GM23338 (cell line): ENCODE results near the gene SHISA6. TPM values are rescaled to one million over a fixed set of nuclear protein-coding genes. Genes with fewer than 3 reads are reported as not detected.

Experiments used
- ATAC-seq: fragments of 200-7000 bp; cut with Tn5 transposase; 3 replicates; pipeline ENCODE4 v1.9.1; 2020
- DNase-seq: peaks from one replicate; pipeline ENCODE4 v3.0.0-alpha.2; 2015; ENCODE audit warnings: low spot score
- H2AFZ ChIP-seq: fragments of 200-600 bp; sonication (generic); 2 replicates; pipeline ENCODE4 v1.8.0; 2016; ENCODE audit warnings: antibody characterized with exemption, mild to moderate bottlenecking, moderate library complexity
- H3F3A ChIP-seq: fragments of 200-600 bp; sonication (generic); replicated peaks from 2 replicates; pipeline ENCODE4 v1.8.0; 2017; ENCODE audit warnings: antibody characterized with exemption, mixed run types, low read depth
- H3K27ac ChIP-seq: fragments of 200-600 bp; sonication (generic); 2 replicates; pipeline ENCODE4 v1.6.1; 2016; ENCODE audit warnings: low read depth
- H3K27me3 ChIP-seq: fragments of 200-600 bp; sonication (generic); 2 replicates; pipeline ENCODE4 v1.8.0; 2016; ENCODE audit warnings: mild to moderate bottlenecking, mixed run types, moderate library complexity; ENCODE audit not compliant: insufficient read depth
- H3K36me3 ChIP-seq: fragments of 200-600 bp; sonication (generic); 2 replicates; pipeline ENCODE4 v1.8.0; 2016; ENCODE audit warnings: mild to moderate bottlenecking; ENCODE audit not compliant: insufficient read depth
- H3K4me1 ChIP-seq: fragments of 200-600 bp; sonication (generic); 2 replicates; pipeline ENCODE4 v1.8.0; 2016; ENCODE audit warnings: mild to moderate bottlenecking, moderate library complexity; ENCODE audit not compliant: insufficient read depth
- H3K4me2 ChIP-seq: fragments of 200-600 bp; sonication (generic); 2 replicates; pipeline ENCODE4 v1.7.1; 2017; ENCODE audit warnings: mixed run types
- H3K4me3 ChIP-seq: fragments of 200-600 bp; sonication (generic); 2 replicates; pipeline ENCODE4 v1.6.1; 2016; ENCODE audit warnings: mixed run types
- H3K79me2 ChIP-seq: fragments of 200-600 bp; sonication (generic); replicated peaks from 2 replicates; pipeline ENCODE4 v1.8.0; 2017; ENCODE audit warnings: mild to moderate bottlenecking; ENCODE audit not compliant: insufficient read depth
- H3K9me2 ChIP-seq: fragments of 200-600 bp; sonication (generic); 2 replicates; pipeline ENCODE4 v1.8.0; 2017; ENCODE audit not compliant: insufficient read depth
- H4K20me1 ChIP-seq: fragments of 200-600 bp; sonication (generic); replicated peaks from 2 replicates; pipeline ENCODE4 v1.8.0; 2017; ENCODE audit warnings: mild to moderate bottlenecking; ENCODE audit not compliant: insufficient read depth
- H3K27ac Mint-ChIP-seq: 2 replicates; pipeline ENCODE4 v1.8.0; 2020; ENCODE audit warnings: inconsistent platforms, mild to moderate bottlenecking, moderate library complexity, mixed read lengths
- H3K27me3 Mint-ChIP-seq: 3 replicates; pipeline ENCODE4 v1.8.0; 2022; ENCODE audit warnings: low read depth, mild to moderate bottlenecking, moderate library complexity, mixed read lengths, inconsistent platforms; ENCODE audit not compliant: insufficient read depth, poor library complexity
- H3K36me3 Mint-ChIP-seq: 3 replicates; pipeline ENCODE4 v1.8.0; 2021; ENCODE audit warnings: low read depth, mild to moderate bottlenecking, inconsistent platforms, moderate library complexity, mixed read lengths
- H3K4me1 Mint-ChIP-seq: 3 replicates; pipeline ENCODE4 v1.8.0; 2020; ENCODE audit warnings: mild to moderate bottlenecking, inconsistent platforms, mixed read lengths
- H3K4me3 Mint-ChIP-seq: 3 replicates; pipeline ENCODE4 v1.8.0; 2021; ENCODE audit warnings: moderate library complexity, mild to moderate bottlenecking, inconsistent platforms, mixed read lengths
- H3K9me3 Mint-ChIP-seq: 3 replicates; pipeline ENCODE4 v1.8.0; 2020; ENCODE audit warnings: moderate library complexity, mild to moderate bottlenecking, inconsistent platforms, mixed read lengths
- CREB1 ChIP-seq: fragments of 250-450 bp; sonication (Bioruptor Pico); IDR thresholded peaks from 2 replicates; pipeline ENCODE4 v1.5.0; 2020; ENCODE audit warnings: low read depth, mild to moderate bottlenecking, moderate library complexity
- EZH2phosphoT487 ChIP-seq: fragments of 200-600 bp; sonication (generic); IDR thresholded peaks from one replicate; pipeline ENCODE4 v1.8.1; 2018; ENCODE audit warnings: antibody characterized with exemption; ENCODE audit not compliant: unreplicated experiment
- JUNB ChIP-seq: IDR thresholded peaks from one replicate; pipeline ENCODE4 v1.6.1; 2016; ENCODE audit warnings: antibody characterized with exemption; ENCODE audit not compliant: unreplicated experiment
- POLR2AphosphoS5 ChIP-seq: IDR thresholded peaks from 2 replicates; pipeline ENCODE4 v1.6.1; 2016; ENCODE audit warnings: antibody characterized with exemption, low read depth
- STAT1 ChIP-seq: IDR thresholded peaks from one replicate; pipeline ENCODE4 v1.6.1; 2016; ENCODE audit warnings: antibody characterized with exemption; ENCODE audit not compliant: unreplicated experiment
- polyA plus RNA-seq: library from polyadenylated mRNA; unstranded; fragments of >200 nt; fragmentation: Nextera tagmentation; extraction: Ambion mirVana; gene quantifications from 2 replicates; pipeline ENCODE4 v1.2.1, GENCODE V29; 2016
- total RNA-seq: library from RNA; depleted of rRNA; stranded (reverse); fragments of >200 nt; shearing (Covaris generic); gene quantifications from 2 replicates; pipeline ENCODE4 v1.2.3, GENCODE V29; 2014
- TF ChIP-seq, protein P1 (sequence below): fragments of 250-450 bp; sonication (Bioruptor Pico); IDR thresholded peaks from 2 replicates; pipeline ENCODE4 v1.5.0; 2020; ENCODE audit warnings: mild to moderate bottlenecking, moderate library complexity
- TF ChIP-seq, protein P2 (sequence below): IDR thresholded peaks from one replicate; pipeline ENCODE4 v1.6.1; 2018; ENCODE audit warnings: antibody characterized with exemption; ENCODE audit not compliant: unreplicated experiment
- TF ChIP-seq, protein P3 (sequence below): IDR thresholded peaks from 2 replicates; pipeline ENCODE4 v1.6.1; 2016; ENCODE audit warnings: antibody characterized with exemption

SHISA6 gene
- total and polyA plus RNA-seq, 2 experiments from 2014 or later, result 0.52 TPM; not detected in 1

DNA sequence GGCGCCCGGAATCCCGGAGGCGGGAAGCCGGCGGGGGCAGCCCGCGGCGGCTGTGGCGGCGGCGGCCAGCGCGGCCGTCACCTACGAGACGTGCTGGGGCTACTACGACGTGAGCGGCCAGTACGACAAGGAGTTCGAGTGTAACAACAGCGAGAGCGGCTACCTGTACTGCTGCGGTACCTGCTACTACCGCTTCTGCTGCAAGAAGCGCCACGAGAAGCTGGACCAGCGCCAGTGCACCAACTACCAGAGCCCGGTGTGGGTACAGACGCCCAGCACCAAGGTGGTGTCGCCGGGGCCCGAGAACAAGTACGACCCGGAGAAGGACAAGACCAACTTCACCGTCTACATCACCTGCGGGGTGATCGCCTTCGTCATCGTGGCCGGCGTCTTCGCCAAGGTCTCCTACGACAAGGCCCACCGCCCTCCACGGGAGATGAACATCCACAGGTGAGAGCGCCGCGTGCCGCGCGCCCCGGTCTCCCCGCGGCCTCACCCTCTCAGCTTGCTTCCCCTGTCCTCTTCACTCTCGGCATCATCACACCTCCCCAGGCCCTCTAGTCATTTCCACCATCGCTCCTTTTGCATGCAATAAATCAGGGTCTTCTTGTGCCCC, 706 bp downstream of the SHISA6 start (continued):
- TF ChIP-seq, protein P1, sequence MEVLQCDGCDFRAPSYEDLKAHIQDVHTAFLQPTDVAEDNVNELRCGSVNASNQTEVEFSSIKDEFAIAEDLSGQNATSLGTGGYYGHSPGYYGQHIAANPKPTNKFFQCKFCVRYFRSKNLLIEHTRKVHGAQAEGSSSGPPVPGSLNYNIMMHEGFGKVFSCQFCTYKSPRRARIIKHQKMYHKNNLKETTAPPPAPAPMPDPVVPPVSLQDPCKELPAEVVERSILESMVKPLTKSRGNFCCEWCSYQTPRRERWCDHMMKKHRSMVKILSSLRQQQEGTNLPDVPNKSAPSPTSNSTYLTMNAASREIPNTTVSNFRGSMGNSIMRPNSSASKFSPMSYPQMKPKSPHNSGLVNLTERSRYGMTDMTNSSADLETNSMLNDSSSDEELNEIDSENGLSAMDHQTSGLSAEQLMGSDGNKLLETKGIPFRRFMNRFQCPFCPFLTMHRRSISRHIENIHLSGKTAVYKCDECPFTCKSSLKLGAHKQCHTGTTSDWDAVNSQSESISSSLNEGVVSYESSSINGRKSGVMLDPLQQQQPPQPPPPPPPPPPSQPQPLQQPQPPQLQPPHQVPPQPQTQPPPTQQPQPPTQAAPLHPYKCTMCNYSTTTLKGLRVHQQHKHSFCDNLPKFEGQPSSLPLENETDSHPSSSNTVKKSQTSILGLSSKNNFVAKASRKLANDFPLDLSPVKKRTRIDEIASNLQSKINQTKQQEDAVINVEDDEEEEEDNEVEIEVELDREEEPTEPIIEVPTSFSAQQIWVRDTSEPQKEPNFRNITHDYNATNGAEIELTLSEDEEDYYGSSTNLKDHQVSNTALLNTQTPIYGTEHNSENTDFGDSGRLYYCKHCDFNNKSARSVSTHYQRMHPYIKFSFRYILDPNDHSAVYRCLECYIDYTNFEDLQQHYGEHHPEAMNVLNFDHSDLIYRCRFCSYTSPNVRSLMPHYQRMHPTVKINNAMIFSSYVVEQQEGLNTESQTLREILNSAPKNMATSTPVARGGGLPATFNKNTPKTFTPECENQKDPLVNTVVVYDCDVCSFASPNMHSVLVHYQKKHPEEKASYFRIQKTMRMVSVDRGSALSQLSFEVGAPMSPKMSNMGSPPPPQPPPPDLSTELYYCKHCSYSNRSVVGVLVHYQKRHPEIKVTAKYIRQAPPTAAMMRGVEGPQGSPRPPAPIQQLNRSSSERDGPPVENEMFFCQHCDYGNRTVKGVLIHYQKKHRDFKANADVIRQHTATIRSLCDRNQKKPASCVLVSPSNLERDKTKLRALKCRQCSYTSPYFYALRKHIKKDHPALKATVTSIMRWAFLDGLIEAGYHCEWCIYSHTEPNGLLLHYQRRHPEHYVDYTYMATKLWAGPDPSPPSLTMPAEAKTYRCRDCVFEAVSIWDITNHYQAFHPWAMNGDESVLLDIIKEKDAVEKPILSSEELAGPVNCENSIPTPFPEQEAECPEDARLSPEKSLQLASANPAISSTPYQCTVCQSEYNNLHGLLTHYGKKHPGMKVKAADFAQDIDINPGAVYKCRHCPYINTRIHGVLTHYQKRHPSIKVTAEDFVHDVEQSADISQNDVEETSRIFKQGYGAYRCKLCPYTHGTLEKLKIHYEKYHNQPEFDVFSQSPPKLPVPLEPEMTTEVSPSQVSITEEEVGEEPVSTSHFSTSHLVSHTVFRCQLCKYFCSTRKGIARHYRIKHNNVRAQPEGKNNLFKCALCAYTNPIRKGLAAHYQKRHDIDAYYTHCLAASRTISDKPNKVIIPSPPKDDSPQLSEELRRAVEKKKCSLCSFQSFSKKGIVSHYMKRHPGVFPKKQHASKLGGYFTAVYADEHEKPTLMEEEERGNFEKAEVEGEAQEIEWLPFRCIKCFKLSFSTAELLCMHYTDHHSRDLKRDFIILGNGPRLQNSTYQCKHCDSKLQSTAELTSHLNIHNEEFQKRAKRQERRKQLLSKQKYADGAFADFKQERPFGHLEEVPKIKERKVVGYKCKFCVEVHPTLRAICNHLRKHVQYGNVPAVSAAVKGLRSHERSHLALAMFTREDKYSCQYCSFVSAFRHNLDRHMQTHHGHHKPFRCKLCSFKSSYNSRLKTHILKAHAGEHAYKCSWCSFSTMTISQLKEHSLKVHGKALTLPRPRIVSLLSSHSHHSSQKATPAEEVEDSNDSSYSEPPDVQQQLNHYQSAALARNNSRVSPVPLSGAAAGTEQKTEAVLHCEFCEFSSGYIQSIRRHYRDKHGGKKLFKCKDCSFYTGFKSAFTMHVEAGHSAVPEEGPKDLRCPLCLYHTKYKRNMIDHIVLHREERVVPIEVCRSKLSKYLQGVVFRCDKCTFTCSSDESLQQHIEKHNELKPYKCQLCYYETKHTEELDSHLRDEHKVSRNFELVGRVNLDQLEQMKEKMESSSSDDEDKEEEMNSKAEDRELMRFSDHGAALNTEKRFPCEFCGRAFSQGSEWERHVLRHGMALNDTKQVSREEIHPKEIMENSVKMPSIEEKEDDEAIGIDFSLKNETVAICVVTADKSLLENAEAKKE (CRISPR knock-in tag), result no peak
- TF ChIP-seq POLR2AphosphoS5, result no peak
- TF ChIP-seq EZH2phosphoT487, result no peak
- no peak for TF ChIP-seq JUNB

DNA sequence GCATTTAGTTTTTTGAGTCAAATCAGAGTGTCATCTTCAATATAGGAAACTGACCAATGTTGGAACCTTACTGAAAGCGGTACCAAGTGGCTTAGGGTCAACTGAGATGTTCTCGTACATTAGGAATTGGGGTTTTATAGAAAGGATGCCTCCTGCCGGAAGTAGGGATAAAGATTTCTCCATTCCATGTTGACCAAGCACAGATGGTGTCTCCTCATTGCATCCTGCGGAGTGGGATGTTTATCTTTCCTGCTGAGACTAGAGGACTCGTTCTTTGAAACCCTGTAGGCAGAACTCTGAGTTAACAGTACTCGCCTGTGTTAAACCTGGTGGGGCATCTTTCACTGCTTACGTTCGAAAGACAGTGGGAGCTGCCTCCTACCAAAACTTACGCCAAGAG, 1.4 kb downstream of the SHISA6 start:
- Mint-ChIP-seq H3K36me3 (peaks cover 44% of the 10 kb centered on the region), H3K4me3 (no peak overlapping the region), H3K27me3 (peaks cover 37% of the 10 kb centered on the region), H3K9me3 (peaks cover 84% of the 10 kb centered on the region), H3K4me1 (no peaks in the 10 kb centered on the region), H3K27ac (no peak overlapping the region)
- Histone ChIP-seq H3K27ac (no peak overlapping the region), H3K4me3 (no peak overlapping the region), H3K9me2 (0 out of 2 replicates have a peak, but pooled peaks cover 4% of the 10 kb centered on the region), H3K27me3 (peaks cover 55% of the 10 kb centered on the region), H3K4me2 (no peak overlapping the region), H4K20me1 (no peaks in the 10 kb centered on the region), H3K79me2 (no peaks in the 10 kb centered on the region), H3F3A (no peaks in the 10 kb centered on the region), H3K4me1 (no peaks in the 10 kb centered on the region), H2AFZ (no peak overlapping the region), H3K36me3 (no peaks in the 10 kb centered on the region)
- DNase-seq, result no peak
- ATAC-seq, result no peak
- TF ChIP-seq, protein P2, sequence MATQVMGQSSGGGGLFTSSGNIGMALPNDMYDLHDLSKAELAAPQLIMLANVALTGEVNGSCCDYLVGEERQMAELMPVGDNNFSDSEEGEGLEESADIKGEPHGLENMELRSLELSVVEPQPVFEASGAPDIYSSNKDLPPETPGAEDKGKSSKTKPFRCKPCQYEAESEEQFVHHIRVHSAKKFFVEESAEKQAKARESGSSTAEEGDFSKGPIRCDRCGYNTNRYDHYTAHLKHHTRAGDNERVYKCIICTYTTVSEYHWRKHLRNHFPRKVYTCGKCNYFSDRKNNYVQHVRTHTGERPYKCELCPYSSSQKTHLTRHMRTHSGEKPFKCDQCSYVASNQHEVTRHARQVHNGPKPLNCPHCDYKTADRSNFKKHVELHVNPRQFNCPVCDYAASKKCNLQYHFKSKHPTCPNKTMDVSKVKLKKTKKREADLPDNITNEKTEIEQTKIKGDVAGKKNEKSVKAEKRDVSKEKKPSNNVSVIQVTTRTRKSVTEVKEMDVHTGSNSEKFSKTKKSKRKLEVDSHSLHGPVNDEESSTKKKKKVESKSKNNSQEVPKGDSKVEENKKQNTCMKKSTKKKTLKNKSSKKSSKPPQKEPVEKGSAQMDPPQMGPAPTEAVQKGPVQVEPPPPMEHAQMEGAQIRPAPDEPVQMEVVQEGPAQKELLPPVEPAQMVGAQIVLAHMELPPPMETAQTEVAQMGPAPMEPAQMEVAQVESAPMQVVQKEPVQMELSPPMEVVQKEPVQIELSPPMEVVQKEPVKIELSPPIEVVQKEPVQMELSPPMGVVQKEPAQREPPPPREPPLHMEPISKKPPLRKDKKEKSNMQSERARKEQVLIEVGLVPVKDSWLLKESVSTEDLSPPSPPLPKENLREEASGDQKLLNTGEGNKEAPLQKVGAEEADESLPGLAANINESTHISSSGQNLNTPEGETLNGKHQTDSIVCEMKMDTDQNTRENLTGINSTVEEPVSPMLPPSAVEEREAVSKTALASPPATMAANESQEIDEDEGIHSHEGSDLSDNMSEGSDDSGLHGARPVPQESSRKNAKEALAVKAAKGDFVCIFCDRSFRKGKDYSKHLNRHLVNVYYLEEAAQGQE, result no peak
- TF ChIP-seq, protein P3, sequence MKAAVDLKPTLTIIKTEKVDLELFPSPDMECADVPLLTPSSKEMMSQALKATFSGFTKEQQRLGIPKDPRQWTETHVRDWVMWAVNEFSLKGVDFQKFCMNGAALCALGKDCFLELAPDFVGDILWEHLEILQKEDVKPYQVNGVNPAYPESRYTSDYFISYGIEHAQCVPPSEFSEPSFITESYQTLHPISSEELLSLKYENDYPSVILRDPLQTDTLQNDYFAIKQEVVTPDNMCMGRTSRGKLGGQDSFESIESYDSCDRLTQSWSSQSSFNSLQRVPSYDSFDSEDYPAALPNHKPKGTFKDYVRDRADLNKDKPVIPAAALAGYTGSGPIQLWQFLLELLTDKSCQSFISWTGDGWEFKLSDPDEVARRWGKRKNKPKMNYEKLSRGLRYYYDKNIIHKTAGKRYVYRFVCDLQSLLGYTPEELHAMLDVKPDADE, result no peak
- TF ChIP-seq CREB1 (CRISPR knock-in tag) (no peak), STAT1 (no peak)
